AML-193 (cell line): ENCODE measurements around the gene KANSL1.
"Not testable (repeated sequence)": the region's sequence is repeated elsewhere in the genome, so short reads cannot be mapped to it uniquely, and the experiment has no call there.

Experiments
- DNase-seq, 2 experiments: peaks; one replicate each; lab custom pipeline; 2025; lab: John Stamatoyannopoulos, UW

Gene KANSL1

DNA sequence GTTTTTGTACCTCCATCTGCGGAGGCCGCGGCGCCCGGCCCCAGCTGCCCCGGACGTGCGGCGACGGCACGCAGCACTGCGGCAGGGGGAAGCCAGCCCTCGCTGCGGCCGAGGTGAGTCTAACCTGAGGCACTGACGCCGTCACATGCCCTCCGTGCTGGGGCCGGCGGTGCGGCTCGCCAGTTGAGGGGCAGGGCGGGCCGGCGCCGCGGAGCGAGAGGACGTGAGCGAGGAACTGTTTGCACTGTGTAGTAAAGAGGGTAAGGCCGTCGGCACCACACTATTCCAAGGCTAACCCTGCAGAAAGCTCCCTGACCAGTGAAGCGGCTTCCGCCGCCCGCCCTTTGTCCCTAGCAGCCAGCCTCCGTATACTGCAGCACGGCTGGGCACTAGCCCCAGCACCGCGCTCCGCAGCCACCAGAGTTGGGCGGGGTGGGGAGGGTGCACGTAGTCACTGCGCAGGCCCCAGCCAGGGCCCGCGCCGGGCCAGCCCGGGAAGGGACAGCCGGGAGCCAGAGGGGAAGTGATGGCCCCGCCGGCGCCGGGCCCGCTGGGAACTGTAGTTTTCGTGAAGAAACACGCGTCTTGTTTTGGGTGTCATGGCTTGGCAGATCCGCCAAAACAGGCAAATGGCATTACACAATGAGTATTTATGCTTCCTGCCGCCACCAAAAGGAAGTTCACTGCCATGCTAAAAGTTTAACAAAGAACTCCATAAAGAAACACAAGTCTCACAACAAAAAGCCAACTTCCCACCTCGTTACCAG is 580 bp upstream of the KANSL1 start:
- DNase-seq = peak; percentile 99

DNA sequence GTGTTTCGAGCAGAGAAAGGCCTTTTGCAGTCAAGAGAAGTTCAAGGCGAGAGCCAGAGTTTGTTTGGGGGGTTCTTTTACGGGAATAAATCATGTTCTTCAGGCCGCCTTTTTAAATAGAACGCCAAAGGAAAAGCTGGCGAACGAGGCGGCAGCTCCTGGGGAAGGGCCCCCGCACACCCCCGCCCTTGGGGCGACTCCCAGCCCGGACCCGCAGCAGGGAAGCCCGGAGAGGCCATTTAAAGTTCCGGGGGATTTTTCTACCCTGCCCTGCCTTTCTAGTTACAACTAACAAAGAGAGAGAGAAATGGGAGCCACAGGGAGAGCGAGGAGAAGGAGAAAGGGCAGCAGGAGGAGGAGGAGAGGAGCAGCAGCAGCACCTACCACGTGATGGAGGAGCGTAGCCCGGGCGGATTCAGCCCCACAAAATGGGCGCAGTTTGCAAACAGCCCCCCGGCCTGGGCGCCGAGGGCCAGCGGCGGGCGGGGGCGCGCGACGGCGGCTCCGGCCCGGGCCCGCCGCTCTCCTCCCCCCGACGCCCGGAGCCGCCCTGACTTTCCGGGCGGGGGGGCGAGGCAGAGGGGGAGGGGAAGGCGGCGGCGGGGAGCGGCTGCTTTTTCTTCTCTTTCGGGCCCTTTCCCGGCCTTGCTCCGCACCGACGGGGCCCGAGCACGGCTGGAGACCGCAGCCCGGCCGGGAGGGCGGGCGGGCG is 634 bp downstream of the KANSL1 start:
- peak; percentile 67 to 69 for DNase-seq

DNA sequence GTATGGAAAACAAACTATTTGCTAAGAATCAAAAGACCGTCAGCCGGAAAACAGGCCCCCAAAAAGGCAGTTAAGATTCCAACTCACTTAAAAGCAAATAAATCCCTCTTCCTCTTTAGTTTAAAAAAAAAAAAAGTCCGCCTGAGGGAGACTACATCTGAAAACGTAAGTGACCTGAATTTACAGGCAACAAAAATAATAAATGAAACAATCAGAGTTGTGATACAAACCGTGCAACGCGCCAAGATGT is 1.1 kb downstream of the KANSL1 start:
- no peak for DNase-seq

DNA sequence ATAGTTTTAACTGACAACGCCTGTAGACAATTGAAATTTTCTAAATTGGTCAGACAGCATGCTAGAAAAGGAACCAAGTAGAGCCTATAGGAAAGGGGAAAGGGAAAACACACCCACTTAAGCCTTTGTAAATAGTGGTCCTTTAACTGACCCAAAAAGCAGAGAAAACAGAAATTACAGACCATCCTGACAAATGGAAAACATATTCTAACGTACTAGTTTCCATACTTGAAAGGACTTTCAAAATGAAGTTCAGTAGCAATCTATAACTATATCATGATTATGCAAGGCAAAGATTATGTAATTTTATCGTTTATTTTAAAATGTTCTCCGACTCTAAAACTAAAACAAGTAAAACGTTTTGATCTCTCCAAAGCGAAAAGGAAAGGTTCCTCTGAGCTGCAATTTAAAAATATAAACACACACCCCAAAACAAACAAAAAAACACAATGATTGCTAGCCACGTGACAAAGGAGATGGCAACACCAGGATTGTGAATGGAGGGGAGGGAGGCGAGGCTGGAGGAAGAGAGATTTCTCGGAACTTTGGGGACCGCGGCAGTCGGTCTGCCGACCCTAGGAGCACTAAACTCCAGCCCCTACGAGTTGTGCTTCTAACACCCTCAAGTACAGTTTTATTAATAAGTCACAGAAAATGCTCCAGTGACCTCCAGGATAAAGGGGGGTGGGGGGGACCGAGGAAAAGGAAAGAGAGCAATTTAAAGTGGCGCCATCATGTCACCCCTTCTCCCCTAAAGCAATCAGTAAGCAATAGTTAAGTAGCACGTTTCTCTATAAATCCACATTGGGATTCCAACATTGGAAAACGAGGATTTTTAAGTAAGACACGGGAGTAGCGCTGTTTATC is 1.7 kb downstream of the KANSL1 start:
- DNase-seq = peak; percentile 77 to 82

DNA sequence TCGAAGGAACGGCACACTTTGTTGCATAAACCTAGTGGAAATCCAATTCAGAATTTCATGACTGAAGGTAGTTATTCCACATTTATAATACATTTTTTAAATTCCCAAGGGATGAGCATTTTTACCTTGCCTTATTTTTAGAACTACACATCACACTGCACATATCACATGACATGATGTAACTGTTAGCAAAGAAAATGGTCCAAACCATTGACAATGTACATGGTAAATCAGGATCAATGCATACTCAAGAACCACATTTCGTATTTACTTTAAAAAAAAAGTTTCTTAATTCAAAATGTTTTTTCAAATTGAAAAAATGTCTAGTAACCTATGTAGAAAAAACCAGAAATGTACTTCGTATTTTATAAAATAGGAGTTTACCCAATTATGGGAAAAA is 2.5 kb downstream of the KANSL1 start:
- DNase-seq = no peak

DNA sequence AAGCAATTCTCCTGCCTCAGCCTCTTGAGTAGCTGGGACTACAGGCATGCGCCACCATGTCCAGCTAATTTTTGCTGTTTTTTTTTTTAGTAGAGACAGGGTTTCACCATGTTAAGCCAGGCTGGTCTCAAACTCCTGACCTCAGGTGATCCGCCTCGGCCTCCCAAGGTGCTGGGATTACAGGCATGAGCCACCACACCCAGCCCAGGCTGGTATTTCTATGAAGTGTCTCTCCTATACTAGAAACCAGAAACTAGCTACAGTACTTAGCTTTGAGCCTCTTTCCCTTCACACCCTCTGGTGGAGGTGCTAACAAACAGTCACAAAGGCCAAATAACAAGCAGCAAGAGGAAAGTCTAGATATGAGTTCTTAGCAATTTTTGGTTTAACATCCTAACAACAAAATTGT is 6.4 kb downstream of the KANSL1 start:
- peak; percentile 60 to 65 for DNase-seq

DNA sequence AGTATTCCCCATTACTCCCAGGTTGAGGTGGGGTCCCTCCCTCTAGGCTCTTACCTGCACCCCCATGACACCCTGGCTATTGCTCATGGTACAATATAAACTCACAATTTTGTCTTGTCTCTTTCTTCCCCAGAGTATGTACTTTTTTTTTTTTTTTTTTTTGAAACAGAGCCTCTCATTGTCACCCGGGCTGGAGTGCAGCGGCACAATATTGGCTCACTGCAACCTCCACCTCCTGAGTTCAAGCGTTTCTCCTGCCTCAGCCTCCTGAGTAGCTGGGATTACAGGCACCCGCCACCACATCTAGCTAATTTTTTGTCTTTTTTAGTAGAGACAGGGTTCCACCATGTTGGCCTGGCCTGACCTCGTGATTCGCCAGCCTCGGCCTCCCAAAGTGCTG is 8.5 kb downstream of the KANSL1 start:
- DNase-seq = no peak

DNA sequence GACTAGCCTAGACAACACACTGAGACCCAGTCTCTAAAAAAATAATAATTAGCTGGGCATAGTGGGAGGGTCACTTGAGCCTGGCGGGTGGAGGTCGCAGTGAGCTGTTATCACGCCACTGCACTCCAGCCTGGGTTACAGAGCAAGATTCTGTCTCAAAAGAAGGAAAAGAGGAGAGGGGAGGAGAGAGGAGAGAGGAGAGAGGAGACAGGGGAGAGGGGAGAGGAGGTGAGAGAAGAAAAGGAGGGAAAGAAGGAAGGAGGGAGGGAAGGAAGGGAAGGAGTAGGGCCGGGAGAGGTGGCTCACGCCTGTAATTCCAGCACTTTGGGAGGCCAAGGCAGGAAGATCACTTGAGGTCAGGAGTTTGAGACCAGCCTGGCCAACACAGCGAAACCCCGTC is 9.8 kb downstream of the KANSL1 start:
- not testable (repeated sequence) for DNase-seq

DNA sequence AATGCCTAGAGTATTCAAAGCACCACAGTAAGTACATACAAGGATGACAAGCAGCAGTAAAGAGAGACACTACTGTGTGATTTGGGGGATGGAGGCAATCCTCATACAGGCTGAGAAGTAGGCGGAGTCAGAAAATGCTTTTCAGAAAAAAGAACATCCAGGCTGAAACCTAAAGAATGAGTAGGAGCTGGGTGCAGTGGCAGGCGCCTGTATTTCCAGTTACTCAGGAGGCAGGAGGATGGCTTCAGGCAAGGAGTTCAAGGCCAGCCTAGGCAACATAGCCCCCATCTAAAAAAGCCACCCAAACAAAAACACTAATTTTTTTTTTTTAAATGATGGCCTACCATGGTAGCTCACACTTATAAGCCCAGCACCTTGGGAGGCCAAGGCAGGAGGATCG is 10.3 kb downstream of the KANSL1 start:
- DNase-seq = no peak

DNA sequence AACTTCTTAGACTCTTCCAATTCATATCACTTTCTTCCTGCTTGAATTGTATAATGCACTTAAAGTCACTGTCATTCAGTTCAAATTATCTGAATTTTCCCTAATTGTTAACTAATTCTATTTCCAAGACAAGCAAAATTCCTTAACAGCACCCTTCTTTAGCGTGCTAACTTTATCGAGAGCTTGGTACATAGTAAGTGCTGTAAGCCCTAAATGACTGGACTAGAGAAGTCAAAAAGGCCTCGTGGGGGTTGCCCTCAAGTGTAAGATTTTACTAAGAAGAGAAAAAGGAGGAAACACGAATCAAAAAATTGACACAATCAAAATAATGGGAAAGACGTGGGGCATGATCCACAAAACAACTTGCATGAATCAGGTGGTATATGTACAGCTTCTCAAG is 11.3 kb downstream of the KANSL1 start:
- DNase-seq = no peak

DNA sequence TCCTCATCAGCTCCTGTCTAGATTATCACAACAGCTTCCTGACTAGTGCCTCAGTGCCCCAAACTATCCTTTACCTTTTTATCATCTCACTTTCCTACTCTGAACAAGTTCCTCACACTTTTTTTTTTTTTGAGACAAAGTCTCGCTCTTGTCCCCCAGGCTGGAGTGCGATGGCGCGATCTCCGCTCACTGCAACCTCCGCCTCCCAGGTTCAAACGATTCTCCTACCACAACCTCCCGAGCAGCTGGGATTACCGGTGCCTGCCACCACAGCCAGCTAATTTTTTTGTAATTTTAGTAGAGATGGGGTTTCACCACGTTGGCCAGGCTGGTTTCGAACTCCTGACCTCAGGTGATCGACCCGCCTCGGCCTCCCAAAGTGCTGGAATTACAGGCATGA is 11.9 kb downstream of the KANSL1 start:
- not testable (repeated sequence) for DNase-seq

DNA sequence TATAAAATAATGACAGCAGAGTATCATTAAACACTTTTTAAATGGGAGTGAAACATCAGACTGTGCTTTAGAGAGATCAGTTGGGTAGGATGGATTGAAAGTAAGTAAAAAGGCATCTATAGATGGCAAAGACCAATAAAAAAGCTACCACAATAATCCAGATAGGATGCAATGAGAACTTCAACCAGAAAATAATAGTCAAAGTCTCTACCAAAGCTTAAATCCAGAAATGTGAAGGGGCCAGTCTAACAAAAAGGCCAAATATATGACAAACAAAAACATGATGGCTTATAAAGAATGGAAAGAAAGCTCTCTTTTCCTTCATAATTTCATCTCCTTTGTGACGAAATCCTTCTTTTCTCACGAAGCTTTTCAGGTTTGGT is 12.3 kb downstream of the KANSL1 start:
- no peak for DNase-seq

DNA sequence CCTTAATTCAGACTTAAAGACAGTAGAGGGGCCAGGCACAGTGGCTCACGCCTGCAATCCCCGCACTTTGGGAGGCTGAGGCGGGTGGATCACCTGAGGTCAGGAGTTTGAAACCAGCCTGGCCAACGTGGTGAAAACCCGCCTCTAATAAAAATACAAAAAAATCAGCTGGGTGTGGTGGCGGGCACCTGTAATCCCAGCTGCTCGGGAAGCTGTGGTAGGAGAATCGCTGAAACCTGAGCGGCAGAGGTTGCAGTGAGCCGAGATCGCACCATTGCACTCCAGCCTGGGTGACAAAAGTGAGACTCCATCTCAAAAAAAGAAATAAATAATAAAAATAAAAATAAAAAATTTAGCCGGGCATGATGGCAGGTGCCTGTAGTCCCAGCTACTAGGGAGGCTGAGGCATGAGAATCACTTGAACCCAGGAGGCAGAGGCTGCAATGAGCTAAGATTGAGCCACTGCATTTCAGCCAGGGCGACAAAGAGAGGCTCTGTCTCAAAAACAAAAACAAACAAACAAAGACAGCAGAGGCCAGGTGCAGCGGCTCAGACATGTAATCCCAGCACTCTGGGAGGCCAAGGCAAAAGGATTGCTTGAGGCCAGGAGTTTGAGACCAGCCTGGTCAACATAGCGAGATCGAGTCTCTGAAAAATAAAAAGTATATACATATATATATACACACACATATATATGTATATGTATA is 12.9 kb downstream of the KANSL1 start:
- not testable (repeated sequence) for DNase-seq

DNA sequence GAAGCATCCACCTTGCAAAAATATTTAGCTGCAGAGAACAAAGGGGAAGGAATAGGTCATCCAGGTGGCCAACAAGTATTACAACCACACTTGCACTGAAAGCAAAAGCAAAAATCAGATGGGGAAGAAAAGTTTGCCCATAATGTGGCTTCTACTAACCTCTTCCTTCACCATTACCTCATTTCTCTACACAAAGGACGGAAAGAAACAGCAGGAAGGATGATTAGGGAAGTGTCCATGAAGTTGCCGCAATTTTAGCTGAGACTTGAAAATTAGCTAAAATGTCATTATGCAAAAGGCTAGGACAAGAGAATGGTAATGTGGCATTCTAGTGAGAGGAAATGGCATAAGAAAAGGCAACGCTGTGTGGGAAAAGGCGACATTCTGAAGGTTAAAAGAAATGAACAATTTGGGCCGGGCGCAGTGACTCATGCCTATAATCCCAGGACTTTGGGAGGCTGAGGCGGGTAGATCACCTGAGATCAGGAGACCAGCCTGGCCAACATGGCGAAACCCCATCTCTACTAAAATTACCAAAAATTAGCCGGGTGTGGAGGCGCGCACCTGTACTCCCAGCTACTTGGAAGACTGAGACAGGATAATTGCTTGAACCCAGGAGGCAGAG is 13.7 kb downstream of the KANSL1 start:
- DNase-seq = peak; percentile 99

DNA sequence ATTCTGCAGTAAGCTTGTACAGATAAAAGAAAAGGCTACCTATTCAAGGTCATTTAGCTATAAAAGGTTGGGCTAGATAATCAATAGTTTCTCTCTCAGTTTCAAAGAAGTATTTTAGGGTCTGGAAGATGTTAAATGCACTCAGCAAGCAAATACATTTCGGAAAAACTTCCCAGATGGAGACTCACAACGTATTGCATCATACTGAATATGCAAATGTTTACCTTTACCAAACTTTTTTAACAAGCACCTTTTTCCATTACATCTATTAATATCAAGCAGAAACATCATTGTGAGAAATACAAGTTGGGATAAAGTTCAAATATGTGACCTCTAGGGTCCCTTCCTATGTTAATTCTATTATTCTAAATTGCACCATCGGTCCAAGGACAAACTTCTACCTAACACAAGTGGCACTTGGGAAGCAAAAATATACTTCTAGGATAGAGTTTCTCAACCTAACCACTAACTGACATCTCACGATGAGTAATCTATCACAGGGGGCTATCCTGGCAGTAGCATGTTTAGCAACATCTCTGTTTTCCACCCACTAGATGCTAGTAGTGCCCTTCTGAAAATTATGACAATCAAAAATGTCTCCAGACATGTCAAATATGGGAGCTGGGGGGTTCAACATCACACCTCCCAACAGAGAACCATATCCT is 14.5 kb downstream of the KANSL1 start:
- DNase-seq = peak in 1 of 2 experiments; percentile 13

DNA sequence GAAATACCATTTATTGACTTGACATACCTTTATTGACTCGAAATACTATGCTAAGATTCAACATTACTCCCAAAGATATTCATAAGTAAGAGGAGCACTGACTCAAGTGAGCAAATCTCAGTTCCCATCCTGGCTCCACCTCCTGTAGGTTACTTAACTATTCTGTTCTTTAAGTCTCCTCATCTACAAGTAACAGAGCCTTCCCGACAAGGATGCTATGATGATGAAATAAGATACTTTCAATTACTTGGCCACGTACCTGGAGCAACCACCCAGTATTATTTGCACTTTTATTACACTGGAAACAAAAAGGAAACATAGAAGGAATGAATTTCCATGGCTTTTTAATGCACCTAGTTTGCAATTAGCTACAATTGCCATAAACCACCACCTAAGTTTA is 16.3 kb downstream of the KANSL1 start:
- DNase-seq = no peak

DNA sequence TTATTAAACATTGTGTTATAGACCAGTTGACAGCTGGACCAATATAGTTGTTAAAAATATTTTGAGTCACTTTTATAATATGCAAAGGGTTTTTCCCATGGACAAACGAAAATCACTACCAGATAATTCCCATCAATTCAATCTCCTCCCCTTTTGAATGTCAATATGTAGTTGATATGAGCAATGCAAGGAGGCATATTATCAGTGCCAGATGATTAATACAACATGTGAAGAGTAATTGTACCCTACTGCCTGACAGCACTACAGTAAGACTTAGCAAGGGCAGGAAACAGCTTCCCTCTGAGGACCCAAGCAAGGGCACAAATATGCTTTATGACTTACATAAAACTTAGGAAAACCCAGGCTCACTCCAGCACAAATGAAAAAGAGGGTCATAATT is 17.3 kb downstream of the KANSL1 start:
- no peak for DNase-seq

DNA sequence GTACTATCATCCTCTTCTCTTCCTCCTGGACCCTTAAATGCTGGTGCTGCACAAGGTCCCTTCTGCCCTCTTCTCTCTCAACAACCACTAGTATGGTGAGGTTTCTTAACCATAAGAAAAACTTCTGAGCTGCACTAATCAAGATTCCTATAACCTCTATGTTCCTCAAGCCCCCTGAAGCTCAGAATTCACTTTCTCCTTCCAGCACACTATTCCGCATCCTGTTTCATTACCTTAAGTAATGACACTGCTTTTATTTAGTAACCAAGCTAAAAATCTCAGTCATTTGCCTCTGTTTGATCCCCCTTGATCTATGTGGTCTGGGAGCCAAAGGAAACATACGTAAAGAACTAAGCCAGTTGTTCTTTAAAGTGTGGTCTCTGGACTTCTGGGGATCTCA is 20.1 kb downstream of the KANSL1 start:
- DNase-seq = no peak

DNA sequence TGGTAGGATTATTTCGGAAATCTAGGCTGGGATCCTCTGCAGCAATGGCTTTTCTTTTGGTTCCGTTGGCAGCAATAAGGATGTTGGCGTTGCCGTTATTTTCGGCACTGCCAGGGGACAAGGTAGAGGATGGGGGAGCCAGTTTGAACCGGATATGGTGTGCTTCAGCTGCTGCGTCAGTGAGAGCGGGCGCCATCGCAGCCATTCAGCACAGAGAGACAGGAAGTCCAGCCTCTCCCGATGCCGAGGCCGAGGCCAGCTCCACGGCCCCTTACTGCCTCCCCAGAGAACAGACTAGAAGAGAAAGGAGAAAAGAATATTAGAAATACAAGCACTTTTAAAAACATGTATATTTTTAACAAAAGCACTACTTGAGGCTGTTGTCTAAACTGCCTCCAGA is 21.3 kb downstream of the KANSL1 start:
- no peak for DNase-seq

DNA sequence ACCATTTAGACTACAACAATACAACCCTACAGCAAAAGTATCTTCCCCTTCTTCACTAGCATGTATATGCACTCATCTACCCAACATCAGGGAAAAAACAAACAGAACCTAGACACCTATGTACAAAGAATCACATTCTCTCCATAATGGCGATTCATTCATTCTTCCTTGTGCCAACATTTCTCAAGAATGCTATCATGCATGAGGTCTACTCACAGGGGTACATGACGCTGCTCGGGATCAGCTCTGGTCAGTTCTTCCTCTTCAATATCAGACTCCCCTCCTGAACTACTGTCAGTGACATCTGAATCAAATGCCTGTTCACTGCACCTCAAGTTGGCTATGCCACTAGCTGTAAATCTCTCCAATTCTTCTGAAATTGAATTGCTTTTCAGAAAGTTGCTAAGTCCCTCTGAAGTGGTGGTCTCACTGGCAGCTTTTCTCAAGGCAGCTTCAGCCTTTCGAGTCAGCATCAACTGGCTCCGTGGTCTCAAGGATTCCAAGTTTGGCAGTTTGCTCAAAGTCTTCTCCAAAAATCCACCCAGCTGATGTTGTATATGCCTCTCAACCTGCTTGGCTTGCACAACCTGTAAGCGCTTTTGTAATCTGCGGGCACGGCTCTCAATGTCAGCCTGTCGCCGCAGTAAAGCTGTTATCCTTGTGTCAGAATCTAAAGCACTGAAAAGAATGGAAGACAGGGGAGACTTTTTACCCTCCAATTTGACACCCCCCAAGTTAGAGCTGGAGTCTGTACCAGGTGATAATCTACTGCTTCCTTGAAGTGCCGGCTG is 22.4 kb downstream of the KANSL1 start:
- no peak for DNase-seq
